Neural cell (in vitro differentiated cells): Measurements from ENCODE around the gene TESK1. TPM values are rescaled to one million over a fixed set of nuclear protein-coding genes. Genes with fewer than 3 reads are reported as not detected.

ENCODE experiments used
- H2AFZ ChIP-seq: fragments of 200-600, 300-800 bp; sonication (generic), shearing (Covaris generic); 2 replicates; pipeline ENCODE4 v1.6.0; 2014; ENCODE audit warnings: low read depth, mild to moderate bottlenecking, antibody characterized with exemption, low read length, moderate library complexity
- H3F3A ChIP-seq: fragments of 200-600 bp; shearing (Covaris generic); 2 replicates; pipeline ENCODE4 v1.6.1; 2016; ENCODE audit warnings: mild to moderate bottlenecking, moderate library complexity, mixed read lengths, antibody characterized with exemption, low read length; ENCODE audit not compliant: insufficient read depth, poor library complexity, severe bottlenecking
- H3K27ac ChIP-seq: fragments of 200-600, 300-800 bp; sonication (generic), shearing (Covaris generic); 2 replicates; pipeline ENCODE4 v1.5.1; 2014; ENCODE audit warnings: mild to moderate bottlenecking, low read length, moderate library complexity
- H3K27me3 ChIP-seq: fragments of 300-800, 200-600 bp; sonication (generic), shearing (Covaris generic); 2 replicates; pipeline ENCODE4 v1.6.0; 2014; ENCODE audit warnings: mild to moderate bottlenecking, low read depth, low read length, moderate library complexity; ENCODE audit not compliant: insufficient read depth
- H3K36me3 ChIP-seq: fragments of 300-800, 200-600 bp; sonication (generic), shearing (Covaris generic); 2 replicates; pipeline ENCODE4 v1.5.1; 2014; ENCODE audit warnings: mild to moderate bottlenecking, antibody characterized with exemption, low read length, moderate library complexity; ENCODE audit not compliant: insufficient read depth
- H3K4me2 ChIP-seq: fragments of 300-800, 200-600 bp; sonication (generic), shearing (Covaris generic); 2 replicates; pipeline ENCODE4 v1.6.0; 2014; ENCODE audit warnings: mild to moderate bottlenecking, low read length
- H3K4me3 ChIP-seq: fragments of 300-800, 200-600 bp; sonication (generic), shearing (Covaris generic); 2 replicates; pipeline ENCODE4 v1.5.1; 2014; ENCODE audit warnings: mild to moderate bottlenecking, low read length, moderate library complexity
- H3K79me2 ChIP-seq: fragments of 200-600 bp; shearing (Covaris generic); replicated peaks from 2 replicates; pipeline ENCODE4 v1.6.0; 2014; ENCODE audit warnings: mild to moderate bottlenecking, low read length, moderate library complexity; ENCODE audit not compliant: insufficient read depth
- H3K9ac ChIP-seq: fragments of 300-800, 200-600 bp; sonication (generic), shearing (Covaris generic); 2 replicates; pipeline ENCODE4 v1.6.1; 2016; ENCODE audit warnings: mild to moderate bottlenecking, low read length, mixed read lengths
- H3K9me2 ChIP-seq: fragments of 200-600 bp; shearing (Covaris generic); 2 replicates; pipeline ENCODE4 v1.6.1; 2016; ENCODE audit warnings: mild to moderate bottlenecking, low read length, mixed read lengths; ENCODE audit not compliant: insufficient read depth
- H3K9me3 ChIP-seq: fragments of 200-600, 300-800 bp; sonication (generic), shearing (Covaris generic); 2 replicates; pipeline ENCODE4 v1.6.1; 2016; ENCODE audit warnings: mild to moderate bottlenecking, mixed run types, low read length, moderate library complexity, mixed read lengths
- H4K20me1 ChIP-seq: fragments of 200-600 bp; shearing (Covaris generic); 2 replicates; pipeline ENCODE4 v1.6.1; 2016; ENCODE audit warnings: mild to moderate bottlenecking, mixed run types; ENCODE audit not compliant: insufficient read depth
- EP300 ChIP-seq: fragments of 450-650 bp; conservative IDR thresholded peaks from 2 replicates; pipeline ENCODE4 v1.6.1; 2014; ENCODE audit warnings: antibody characterized with exemption, mild to moderate bottlenecking, moderate library complexity; ENCODE audit not compliant: poor library complexity, severe bottlenecking
- EZH2 ChIP-seq: fragments of 200-600, 300-800 bp; shearing (Covaris generic), sonication (generic); IDR thresholded peaks from 2 replicates; pipeline ENCODE4 v1.6.1; 2014; ENCODE audit warnings: antibody characterized with exemption, low read length, borderline replicate concordance, mild to moderate bottlenecking; ENCODE audit not compliant: insufficient read depth, poor library complexity, severe bottlenecking
- MXI1 ChIP-seq: fragments of 450-650 bp; conservative IDR thresholded peaks from 2 replicates; pipeline ENCODE4 v1.6.1; 2014; ENCODE audit warnings: antibody characterized with exemption, mild to moderate bottlenecking; ENCODE audit not compliant: poor library complexity, severe bottlenecking
- POLR2AphosphoS5 ChIP-seq: IDR thresholded peaks from 2 replicates; pipeline ENCODE4 v1.6.1; 2012
- RAD21 ChIP-seq: fragments of 450-650 bp; conservative IDR thresholded peaks from 2 replicates; pipeline ENCODE4 v1.6.1; 2014; ENCODE audit warnings: antibody characterized with exemption, mild to moderate bottlenecking, moderate library complexity
- REST ChIP-seq: IDR thresholded peaks from 2 replicates; pipeline ENCODE4 v1.6.1; 2012; ENCODE audit warnings: borderline replicate concordance
- SMC3 ChIP-seq: fragments of 450-650 bp; conservative IDR thresholded peaks from 2 replicates; pipeline ENCODE4 v1.6.1; 2014; ENCODE audit warnings: antibody characterized with exemption, mild to moderate bottlenecking, moderate library complexity; ENCODE audit not compliant: poor library complexity
- TAF1 ChIP-seq: IDR thresholded peaks from 2 replicates; pipeline ENCODE4 v1.6.1; 2012; ENCODE audit warnings: low read depth
- polyA plus RNA-seq: library from polyadenylated mRNA; depleted of rRNA; stranded (reverse); fragments of >200 nt; gene quantifications from 2 replicates; pipeline ENCODE4 v1.2.3, GENCODE V29; 2014
- TF ChIP-seq, protein P1 (sequence below): fragments of 450-650 bp; IDR thresholded peaks from 2 replicates; pipeline ENCODE4 v1.5.1; 2014; ENCODE audit warnings: antibody characterized with exemption, mild to moderate bottlenecking, moderate library complexity; ENCODE audit not compliant: poor library complexity, severe bottlenecking

The TESK1 gene
- polyA plus RNA-seq, 1 donor from 2014 or later, result 37.9 TPM

DNA sequence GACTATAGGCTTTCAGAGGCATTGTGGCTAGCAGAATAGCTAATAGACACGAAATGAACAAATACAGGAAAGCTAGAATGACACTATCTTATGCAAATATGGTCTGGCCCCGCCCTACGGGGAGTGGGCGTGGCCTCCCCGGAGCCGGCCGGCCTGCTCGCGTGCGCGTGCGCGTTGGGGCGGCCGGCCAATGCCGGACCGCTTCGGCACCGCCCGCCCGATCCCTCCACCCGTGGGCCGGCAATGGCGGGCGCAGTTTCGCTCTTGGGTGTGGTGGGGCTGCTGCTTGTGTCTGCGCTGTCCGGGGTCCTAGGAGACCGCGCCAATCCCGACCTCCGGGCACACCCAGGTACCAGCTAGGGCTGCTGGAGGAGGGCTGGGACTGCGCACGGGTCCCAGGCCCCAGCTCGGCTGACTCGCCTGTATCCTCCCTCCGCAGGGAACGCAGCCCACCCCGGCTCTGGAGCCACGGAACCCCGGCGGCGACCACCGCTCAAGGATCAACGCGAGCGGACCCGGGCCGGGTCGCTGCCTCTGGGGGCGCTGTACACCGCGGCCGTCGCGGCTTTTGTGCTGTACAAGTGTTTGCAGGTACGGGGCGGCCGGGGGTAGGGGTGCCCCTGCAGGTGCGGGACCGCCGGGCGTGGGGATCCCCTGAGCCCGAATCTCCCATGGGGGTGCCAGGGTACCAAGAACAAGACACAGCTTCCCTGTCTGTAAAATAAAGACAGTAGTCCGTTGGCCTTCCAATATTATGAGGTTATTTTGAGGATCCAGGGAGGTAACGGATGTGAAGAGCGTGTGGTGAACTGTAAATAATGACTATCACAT is 53.3 kb downstream of the TESK1 start, which contains the start of gene CCDC107:
Gene CCDC107, plus strand, starts transcription at position 156 of the 831 bp plus-strand sequence. Its CDS starts 88 bp downstream, at position 244.
- Histone ChIP-seq H2AFZ (peak within 1 kb of the TSS; percentile 88), H3K27ac (peak within 1 kb of the TSS; percentile 97), H3K36me3 (peaks cover 8% of the 10 kb centered on the region), H3K9me3 (no peaks in the 10 kb centered on the region), H3K4me2 (peak within 1 kb of the TSS; percentile 78), H3F3A (no peaks in the 10 kb centered on the region), H3K9ac (peak within 1 kb of the TSS; percentile 97), H3K27me3 (no peaks in the 10 kb centered on the region), H3K9me2 (no peaks in the 10 kb centered on the region), H3K79me2 (peaks cover 6% of the 10 kb centered on the region), H3K4me3 (peak within 1 kb of the TSS; percentile 80), H4K20me1 (no peaks in the 10 kb centered on the region)
- TF ChIP-seq, protein P1, sequence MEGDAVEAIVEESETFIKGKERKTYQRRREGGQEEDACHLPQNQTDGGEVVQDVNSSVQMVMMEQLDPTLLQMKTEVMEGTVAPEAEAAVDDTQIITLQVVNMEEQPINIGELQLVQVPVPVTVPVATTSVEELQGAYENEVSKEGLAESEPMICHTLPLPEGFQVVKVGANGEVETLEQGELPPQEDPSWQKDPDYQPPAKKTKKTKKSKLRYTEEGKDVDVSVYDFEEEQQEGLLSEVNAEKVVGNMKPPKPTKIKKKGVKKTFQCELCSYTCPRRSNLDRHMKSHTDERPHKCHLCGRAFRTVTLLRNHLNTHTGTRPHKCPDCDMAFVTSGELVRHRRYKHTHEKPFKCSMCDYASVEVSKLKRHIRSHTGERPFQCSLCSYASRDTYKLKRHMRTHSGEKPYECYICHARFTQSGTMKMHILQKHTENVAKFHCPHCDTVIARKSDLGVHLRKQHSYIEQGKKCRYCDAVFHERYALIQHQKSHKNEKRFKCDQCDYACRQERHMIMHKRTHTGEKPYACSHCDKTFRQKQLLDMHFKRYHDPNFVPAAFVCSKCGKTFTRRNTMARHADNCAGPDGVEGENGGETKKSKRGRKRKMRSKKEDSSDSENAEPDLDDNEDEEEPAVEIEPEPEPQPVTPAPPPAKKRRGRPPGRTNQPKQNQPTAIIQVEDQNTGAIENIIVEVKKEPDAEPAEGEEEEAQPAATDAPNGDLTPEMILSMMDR, result peak; percentile 96
- TF ChIP-seq RAD21 (peak; percentile 75), TAF1 (peak; percentile 34), EP300 (peak; percentile 54), REST (peak; percentile 66), SMC3 (peak; percentile 72), EZH2 (no peak), MXI1 (no peak), POLR2AphosphoS5 (peak; percentile 83)

DNA sequence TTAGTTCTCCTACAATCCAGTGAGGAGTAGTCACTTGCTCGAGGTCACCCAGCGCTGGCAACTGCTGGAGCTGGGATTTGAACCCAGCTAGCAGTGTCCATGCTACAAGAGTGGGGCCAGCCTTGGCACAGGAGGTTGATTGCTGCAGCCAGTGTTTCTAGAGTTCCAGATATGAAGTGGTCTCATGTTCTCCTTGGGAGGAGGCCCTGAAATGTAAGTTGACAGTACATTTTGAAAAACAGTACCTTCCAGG is 53.8 kb downstream of the TESK1 start:
- no peaks in the 10 kb centered on the region for H3K9me2 ChIP-seq
- H4K20me1 ChIP-seq, result no peaks in the 10 kb centered on the region
- peak overlapping the region; percentile 71 for H3K4me2 ChIP-seq
- peak overlapping the region; percentile 80 for H3K4me3 ChIP-seq
- H3F3A ChIP-seq, result no peaks in the 10 kb centered on the region
- H3K36me3 ChIP-seq, result peaks cover 8% of the 10 kb centered on the region
- H2AFZ ChIP-seq, result peak overlapping the region; percentile 88
- H3K27me3 ChIP-seq, result no peaks in the 10 kb centered on the region
- H3K9me3 ChIP-seq, result no peaks in the 10 kb centered on the region
- TF ChIP-seq MXI1 (no peak), POLR2AphosphoS5 (no peak), RAD21 (no peak), REST (no peak), EP300 (no peak), EZH2 (no peak), SMC3 (no peak), TAF1 (no peak)
- TF ChIP-seq, protein P1, result no peak
- H3K27ac ChIP-seq, result peak overlapping the region; percentile 97
- peaks cover 6% of the 10 kb centered on the region for H3K79me2 ChIP-seq
- H3K9ac ChIP-seq, result peak overlapping the region; percentile 97
